Lung microvascular endothelial cell (primary cell): Measurements from ENCODE around the gene PLA2G3. TPM values are rescaled to one million over a fixed set of nuclear protein-coding genes. Genes with fewer than 3 reads are reported as not detected.
"Not testable (repeated sequence)": the region's sequence is repeated elsewhere in the genome, so short reads cannot be mapped to it uniquely, and the experiment has no call there.

Experiments
- DNase-seq, 2 donors: peaks; one replicate each; pipeline versions ENCODE4 v3.0.0 to v3.0.0-alpha.2; 2010; ENCODE audit warnings: low read depth in 2 of 2
- total RNA-seq: library from RNA; depleted of rRNA; stranded (reverse); fragments of >200 nt; gene quantifications from 2 replicates; pipeline ENCODE4 v1.2.1, GENCODE V29; 2014

Gene PLA2G3
- total RNA-seq, 1 donor from 2014 or later, result not detected

DNA sequence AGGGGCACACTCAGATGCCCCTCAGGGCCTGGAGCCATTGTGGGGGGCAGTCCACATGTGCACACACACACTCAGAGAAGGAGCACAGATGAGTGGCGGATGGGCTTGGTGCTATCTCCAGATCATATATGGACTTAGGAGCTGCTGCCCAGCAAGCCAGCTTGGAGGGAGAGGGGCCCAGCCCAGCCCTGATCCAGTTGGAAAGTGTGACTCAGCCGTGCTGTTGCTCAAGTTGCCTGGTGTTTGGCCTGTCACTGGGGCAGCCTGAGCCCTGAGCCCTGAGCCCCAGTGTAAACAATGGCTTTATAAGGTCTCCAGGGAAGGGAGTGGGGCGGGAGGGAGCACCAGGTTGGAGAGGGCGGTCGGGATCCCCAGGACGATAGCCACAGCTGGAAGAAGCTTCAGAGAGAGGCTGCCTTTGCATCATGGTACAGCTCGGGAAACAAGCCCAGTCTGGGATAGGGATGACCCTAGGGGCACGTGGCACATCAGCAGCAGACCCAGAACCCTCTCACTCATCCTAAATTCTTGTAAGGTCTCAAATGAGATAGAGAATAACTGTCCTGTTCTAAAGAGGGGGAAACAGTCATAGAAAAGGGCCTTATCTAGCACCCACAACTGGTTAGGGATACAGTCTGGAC lies 37.7 kb downstream of the PLA2G3 start:
- peak; percentile 69 to 90 for DNase-seq

DNA sequence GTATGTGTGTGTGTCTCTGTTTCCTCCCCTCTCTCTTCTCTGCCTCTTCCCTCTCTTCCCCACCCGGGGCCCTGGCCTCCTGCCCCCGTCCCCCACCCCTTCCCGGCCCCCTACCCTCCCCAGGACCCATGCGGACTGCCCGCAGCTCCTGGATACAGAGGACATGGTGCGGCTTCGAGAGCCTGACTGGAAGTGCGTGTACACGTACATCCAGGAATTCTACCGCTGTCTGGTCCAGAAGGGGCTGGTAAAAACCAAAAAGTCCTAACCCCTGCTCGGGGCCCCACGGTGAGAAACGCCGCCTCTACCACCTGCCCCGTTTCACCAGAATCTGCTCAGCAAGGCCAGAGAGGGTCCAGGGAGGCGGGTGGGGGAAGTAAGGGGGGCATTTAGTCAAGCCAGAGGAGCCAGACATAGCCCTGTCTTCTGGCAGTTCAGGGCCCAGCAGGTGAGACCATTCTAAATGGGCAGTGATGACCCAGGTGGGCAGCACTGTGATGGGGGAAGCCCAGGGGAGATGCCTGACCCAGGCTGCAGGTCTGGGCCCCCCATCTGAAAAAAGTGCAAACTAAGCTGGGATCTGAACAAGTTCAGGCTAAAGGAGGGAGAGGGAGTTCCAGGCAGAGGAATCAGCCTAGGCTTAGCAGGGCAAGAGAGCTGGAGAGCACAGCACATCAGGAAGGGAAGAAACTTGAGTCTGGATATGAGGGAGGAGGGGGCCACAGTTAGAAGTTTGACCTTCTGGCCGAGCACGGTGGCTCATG lies 39.4 kb downstream of the PLA2G3 start:
- no peak for DNase-seq

DNA sequence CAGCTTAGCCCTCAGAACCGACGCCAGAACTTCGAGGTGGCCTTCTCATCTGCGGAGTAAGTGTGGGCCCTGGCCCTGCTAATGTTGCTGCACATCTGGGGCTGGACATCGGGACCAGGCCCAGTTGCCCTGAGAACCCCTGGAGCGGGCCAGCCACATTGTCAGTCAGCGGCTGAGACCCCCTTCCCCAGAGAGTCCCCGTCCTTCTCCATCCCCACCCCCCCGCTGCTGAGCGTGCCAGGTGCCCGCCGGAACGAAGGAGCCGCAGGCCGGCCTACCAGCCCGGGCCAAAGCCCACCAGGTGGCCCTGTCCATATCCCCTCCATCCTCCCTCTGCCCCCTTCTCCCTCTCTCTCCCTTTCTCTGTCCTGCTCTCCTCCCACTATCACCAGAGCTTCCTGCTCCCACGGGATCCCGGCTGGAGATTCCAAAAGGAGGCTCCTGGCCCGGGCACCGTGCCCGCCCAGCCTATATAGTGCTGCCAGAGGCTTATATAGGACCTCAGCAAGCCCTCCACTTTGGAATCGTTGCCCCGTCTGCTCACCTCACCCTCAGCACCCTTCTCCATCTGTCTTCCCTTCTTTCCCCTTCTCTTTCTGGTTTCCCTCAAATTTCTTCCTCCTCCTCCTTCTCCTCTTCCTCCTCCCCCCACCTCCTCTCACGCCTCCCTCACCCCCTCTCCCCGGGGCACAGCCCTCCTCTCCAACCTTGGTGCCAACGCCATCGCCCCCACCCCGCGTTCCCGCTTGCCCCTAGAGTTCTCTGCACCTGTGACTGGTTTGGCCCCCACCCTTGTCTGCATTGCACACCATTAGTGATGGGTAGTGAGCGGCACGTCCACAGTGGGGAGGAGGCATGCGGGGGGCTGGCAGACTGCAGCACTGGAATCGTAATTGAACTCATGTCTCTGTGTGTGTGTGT lies 40.2 kb downstream of the PLA2G3 start:
- DNase-seq, result no peak

DNA sequence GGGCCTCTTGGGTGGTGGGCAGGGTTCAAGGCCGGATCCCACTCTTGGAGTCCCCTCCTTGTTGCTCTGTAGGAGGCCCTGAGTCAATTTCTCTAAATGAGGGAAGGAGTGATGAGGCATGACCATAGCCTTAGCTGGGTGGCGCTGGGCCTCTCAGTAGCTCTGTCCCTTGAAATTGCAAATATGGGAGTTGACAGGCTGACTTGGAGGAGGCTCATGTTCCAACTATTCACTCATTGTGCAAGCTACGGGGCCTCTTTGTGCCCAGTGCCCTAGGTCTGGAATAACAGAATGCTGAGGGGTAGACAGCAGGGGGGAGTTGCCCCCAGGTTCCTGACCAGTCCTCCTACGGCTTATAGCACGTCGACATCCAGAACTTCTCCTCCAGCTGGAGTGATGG lies 40.9 kb downstream of the PLA2G3 start:
- DNase-seq, result no peak

DNA sequence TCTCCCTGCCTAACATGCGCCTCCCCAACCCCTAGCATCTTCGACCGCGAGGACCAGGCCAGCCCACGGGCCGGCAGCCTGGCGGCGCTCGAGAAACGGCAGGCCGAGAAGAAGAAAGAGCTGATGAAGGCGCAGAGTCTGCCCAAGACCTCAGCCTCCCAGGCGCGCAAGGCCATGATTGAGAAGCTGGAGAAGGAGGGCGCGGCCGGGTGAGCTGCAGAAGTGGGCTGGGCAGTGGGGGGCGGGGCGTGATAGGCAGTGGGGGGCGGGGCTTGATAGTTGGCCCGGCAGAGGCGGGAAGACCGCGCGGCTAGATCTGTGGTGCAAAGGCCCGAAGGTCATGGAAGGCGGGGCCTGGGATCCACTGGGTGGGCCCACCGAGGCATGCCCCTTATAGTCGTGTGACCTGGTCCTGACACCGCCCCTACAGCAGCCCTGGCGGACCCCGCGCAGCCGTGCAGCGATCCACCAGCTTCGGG lies 41.6 kb downstream of the PLA2G3 start:
- DNase-seq, result no peak

DNA sequence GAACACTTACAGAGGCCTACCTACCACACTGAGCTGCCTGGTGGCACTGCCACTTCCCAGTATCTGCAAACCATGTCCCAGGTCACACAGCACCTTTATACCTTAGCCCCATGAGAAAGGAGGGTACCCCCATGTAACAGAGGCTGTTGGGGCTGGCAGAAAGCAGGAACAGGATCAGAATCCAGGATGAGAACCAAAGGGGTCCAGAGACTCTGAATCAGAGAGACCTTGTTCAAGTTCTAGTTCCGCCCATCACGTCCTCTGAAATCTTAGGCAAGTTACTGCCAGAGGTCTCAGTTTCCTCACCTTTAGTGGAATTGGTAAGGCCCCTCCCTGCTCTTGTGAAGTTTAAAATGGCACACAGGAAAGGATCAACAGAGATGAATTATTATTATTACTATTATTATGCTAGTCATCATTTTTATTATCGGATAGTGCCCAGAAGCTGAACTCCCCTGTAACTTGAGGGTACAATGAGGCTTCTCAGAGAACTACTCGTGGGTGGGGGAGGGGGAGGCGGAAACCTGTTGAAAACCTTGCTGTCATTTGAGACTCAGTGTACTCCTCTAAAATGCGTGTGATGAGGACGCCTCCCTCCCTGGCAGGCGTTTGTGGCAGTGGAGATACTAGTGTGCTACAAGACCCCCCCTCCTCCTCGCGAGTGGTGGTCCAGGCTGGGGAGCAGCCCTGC lies 42.2 kb downstream of the PLA2G3 start:
- no peak for DNase-seq

DNA sequence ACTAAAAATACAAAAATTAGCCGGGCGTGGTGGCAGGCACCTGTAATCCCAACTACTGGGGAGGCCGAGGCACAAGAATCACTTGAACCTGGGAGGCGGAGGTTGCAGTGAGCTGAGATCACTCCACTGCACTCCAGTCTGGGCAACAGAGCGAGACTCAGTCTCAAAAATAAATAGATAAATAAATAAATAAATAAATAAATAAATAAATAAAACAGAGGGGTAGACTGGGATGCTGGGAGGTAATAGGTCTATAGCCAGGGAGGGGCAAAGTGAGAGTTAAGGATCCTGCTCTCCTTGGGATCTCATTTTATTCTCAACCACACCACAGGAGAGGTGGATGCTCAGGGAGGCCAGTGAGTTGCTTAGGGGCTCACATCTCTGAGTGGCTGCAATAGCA lies 42.8 kb downstream of the PLA2G3 start:
- not testable (repeated sequence) for DNase-seq

DNA sequence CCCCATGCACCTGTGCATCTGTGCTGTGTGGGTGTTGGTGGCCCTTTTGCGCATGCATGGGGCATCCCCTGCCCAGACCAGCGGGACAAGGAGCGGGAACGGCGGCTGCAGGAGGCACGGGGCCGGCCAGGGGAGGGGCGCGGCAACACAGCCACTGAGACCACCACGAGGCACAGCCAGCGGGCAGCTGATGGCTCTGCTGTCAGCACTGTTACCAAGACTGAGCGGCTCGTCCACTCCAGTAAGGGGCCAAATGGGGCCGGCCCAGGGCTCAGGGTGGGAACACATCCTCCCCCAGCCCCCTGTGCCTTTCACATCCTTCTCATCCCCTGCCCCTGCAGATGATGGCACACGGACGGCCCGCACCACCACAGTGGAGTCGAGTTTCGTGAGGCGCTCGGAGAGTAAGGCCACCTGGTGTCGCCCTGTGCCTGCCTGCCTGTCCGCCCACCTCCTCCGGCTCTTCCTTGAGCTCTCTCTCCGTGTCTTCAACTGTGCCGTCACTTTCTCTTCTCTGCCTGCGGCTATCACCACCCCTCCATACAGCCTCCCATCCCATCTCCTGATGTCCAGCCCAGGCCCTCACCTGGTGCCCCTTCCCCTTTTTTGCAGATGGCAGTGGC lies 43.5 kb downstream of the PLA2G3 start:
- no peak for DNase-seq

DNA sequence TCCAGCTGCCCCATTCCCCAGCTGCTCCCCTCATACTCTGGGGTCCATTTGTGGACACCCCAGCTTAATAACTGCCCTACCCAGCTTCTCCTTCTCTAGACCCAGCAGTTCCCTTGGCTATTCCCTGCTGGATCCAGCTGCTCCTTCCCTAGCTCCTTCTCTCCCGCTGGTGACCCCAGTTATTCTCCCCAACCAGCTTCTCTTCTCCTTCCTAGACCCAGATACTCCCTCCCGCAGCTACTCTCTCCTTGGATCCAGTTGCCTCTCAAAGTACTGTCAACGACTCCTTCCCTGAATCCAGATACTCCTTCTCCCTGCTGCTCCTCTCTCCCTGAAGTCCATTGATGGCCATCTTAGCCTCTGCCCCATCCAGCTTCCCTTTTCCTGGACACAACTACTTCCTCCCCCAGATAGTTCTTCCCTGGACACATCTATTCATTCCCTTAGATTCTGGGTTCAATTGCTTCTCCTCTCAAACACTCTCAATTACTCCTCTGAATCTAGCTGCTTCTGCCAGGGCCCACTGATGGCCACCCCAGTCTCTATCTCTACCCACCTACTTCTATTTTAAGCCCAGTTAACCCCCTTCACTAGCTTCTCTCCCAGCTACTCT lies 44.6 kb downstream of the PLA2G3 start:
- DNase-seq, result no peak

DNA sequence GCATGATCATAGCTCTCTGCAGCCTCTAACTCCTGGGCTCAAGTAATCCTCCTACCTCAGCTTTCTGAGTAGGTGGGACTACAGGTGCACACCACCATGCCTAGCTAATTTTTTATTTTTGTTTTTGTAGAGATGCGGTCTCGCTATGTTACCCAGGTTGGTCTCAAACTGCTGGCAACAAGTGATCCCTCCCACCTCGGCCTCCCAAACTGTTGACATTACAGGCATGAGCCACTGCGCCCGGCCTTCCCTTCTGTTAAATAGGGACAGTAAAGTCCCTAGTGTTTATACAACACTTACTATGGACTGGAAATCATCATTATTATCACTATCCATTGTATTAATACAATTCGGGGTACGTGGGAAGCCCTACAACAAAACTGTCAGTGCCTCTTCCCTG lies 45.6 kb downstream of the PLA2G3 start:
- no peak for DNase-seq

DNA sequence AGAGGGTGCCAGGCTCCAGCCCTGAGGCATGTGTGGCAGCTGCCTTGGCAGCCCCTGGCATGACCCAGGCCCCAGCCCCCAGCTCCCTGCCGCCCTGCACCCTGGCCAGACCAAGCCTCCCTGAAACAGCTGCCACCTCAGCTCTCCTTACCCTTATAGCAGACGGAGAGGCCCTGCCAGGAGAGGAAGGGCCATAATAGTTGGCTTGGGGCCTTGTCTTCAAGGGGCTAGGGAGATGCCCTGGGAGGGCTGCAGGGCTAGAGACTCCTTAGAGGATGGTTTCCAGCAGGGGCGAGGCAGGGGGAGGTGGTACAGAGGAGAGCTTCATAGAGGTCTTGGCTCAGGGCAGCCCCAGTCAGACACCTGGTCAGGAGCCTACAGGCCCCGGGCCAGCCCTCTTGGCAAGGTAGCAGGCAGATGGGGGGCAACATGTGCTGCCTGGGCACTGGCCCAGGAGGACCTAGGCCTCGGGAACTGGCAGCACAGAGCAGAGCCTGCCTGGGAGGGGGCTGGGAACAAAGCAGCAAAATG lies 46.2 kb downstream of the PLA2G3 start:
- DNase-seq, result no peak

DNA sequence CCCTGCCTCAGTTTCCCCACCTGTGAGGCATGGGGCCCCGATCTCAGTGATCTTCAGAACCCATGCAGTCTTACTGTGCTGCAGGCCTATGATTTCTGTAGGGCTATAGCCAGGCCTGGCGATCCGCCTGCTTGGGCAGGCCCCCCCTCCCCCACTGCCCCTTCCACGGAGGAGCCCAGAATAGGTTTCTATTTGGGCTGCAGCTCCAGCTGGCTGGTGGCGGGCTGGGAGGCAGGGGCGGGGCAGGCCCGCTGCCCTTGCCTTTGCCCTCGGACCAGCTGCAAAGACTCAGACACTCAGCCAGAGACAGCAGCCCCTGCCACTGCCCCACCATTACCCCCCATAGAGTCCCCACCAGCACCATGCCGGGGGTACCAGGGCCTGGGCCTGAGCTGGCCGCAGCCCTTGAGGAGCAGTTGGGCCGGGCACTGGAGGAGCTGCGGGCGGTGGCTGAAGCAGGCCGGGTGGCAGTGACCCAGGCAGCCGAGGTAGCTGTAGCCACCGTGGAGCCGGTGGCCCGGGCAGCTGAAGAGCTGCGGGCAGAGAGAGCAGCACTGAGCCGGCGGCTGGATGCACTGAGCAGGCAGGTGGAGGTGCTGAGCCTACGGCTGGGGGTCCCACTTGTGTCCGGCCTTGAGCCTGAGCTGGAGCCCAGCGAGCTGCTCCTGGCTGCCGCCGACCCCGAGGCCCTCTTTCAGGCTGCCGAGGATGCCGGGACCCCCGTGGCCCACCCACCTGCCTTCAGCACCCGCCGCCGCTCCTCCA lies 47.0 kb downstream of the PLA2G3 start:
- no peak for DNase-seq

DNA sequence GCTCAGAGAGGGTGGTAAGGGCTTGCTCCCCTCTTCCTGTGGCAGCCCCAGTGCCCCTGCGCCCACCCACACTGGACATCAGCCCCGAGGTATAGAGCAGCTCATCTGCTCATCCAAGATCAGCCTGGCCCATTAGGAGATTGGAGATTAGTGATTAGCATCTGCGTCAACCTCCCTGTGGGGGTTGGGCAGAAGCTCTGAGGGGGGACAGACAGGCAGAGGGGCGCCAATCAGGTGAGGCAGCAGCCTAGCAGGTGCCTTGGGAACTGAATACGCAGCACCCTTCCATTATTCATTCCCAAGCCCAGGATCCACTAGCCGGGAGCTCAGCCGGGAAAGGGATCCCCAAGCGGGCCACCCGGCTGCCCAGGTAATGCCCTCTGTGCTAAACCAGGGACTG lies 48.1 kb downstream of the PLA2G3 start:
- no peak for DNase-seq

DNA sequence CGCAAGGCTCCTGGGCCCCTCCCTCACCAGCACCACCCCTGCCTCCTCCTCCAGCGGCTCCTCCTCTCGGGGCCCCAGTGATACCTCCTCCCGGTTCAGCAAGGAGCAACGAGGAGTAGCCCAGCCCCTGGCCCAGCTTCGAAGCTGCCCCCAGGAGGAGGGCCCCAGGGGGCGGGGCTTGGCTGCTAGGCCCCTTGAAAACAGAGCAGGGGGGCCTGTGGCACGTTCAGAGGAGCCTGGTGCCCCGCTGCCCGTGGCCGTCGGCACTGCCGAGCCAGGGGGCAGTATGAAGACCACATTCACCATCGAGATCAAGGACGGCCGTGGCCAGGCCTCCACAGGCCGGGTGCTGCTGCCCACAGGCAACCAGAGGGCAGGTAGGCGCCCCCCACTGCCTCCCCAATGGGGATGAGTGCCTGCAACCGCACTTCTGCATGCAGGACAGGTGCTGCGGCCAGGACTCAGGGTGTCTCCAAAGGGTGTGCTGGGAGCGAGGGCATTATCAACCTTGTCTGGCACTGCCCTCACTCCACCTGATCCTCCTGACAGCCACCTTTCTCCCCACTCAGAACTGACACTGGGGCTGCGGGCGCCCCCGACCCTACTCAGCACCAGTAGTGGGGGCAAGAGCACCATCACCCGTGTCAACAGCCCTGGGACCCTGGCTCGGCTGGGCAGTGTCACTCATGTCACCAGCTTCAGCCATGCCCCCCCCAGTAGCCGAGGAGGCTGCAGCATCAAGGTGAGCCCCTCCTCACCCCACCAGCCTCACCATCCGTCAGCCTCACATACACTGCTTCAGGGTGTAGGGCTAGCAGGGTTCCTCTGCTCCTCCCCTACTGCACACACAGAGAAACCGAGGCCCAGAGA lies 49.0 kb downstream of the PLA2G3 start:
- DNase-seq, result no peak

DNA sequence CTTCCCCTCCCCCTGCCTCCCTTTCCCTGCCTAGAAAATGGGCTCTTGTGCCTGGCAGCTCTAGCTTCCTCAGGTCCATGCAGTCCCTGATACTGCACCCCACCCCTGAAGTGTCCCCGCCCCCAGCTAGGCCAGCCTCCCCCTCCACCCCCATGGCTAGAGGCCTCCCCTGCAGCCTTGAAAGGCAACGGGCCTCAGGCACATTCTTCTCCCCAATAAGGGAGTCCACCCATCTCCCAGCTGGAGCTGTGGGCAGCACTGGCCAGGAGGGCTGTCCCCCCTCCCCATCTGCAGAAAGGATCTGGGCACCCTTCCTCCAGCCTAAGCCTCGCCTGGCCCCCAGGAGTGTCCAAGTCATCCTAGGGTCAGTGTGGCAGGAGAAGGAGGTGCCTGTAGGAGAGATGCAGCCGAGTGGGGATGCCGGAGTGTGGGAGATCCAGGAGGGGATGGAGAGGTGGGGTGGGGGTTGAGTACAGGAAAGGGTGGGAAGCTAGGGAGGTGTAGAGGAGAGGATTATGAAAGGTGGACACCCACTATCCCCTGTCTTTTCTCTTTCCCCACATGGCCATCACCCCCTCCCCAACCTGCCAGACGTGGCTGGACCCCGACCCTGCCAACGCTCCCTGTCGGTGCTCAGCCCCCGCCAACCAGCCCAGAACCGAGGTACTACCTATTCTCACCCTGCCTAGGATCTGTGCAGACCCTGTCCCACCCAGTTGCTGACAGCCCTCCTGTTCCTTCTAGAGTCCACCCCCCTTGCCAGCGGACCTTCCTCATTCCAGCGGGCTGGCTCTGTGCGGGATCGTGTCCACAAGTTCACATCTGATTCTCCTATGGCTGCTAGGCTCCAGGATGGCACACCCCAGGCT lies 49.9 kb downstream of the PLA2G3 start:
- no peak for DNase-seq

DNA sequence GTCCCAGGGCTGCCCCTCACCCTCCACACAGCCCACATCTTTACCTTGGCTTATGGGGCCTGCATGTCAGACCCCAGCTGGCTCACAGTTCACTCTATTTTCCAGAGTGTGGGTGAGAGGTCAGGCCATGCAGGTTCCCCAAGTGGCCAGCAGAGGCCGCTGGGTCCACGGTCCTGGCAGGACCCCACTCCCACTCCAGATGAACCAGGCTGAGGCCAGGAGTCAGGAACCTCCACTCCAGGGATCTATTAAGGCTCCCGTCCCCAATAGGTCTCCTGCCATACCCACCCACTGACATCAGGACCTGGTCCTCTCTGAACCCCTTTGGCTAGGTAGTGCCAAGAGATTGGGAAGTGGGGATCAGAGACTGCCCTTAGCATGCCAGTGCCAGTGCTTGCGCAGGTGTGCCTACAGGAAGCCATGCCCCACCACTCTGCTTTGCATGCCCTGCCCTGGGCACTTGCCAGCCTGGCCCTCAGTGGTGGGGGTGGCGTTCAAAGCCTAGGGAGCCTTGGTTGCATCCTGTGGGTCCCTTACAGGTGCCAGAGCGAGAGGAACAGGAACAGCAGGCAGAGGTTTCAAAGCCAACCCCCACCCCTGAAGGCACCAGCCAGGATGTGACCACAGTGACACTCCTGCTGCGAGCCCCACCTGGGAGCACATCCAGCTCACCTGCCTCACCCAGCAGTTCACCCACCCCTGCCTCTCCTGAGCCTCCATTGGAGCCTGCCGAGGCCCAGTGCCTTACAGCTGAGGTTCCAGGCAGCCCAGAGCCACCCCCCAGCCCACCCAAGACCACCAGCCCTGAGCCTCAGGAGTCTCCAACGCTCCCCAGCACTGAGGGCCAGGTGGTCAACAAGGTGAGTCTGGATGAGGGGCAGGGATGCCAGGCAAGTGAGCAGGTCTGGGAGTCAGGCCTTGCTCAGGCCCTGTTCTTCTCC lies 50.9 kb downstream of the PLA2G3 start:
- DNase-seq, result peak; percentile 56 to 60
